SU-DHL-6 (cell line): ENCODE results near the gene LRRC71.

Experiments used
- H2AFZ ChIP-seq: fragments of 200-600 bp; sonication (generic); 2 replicates; pipeline ENCODE4 v1.6.1; 2014; ENCODE audit warnings: low read depth, mild to moderate bottlenecking, moderate library complexity, mixed read lengths, antibody characterized with exemption, low read length; ENCODE audit not compliant: severe bottlenecking
- H3F3A ChIP-seq: fragments of 200-600 bp; shearing (Covaris generic); 2 replicates; pipeline ENCODE4 v1.6.0; 2016; ENCODE audit warnings: antibody characterized with exemption, mild to moderate bottlenecking; ENCODE audit not compliant: insufficient read depth
- H3K27ac ChIP-seq: fragments of 200-600 bp; sonication (generic); 2 replicates; pipeline ENCODE4 v1.5.1; 2016; ENCODE audit warnings: low read depth, mild to moderate bottlenecking, low read length, moderate library complexity, mixed read lengths
- H3K27me3 ChIP-seq: fragments of 200-600 bp; sonication (generic), shearing (Covaris generic); 2 replicates; pipeline ENCODE4 v1.6.0; 2014; ENCODE audit warnings: mild to moderate bottlenecking, low read length
- H3K36me3 ChIP-seq: fragments of 200-600 bp; sonication (generic); 2 replicates; pipeline ENCODE4 v1.6.1; 2014; ENCODE audit warnings: mild to moderate bottlenecking, low read length, mixed read lengths
- H3K4me2 ChIP-seq: fragments of 300-600, 200-600 bp; shearing (Covaris generic), sonication (generic); 2 replicates; pipeline ENCODE4 v1.6.0; 2014; ENCODE audit warnings: low read length, low read depth, mild to moderate bottlenecking; ENCODE audit not compliant: poor library complexity, severe bottlenecking
- H3K4me3 ChIP-seq: fragments of 200-600 bp; sonication (generic); 2 replicates; pipeline ENCODE4 v1.5.1; 2014; ENCODE audit warnings: antibody characterized with exemption, low read length, mild to moderate bottlenecking, mixed read lengths; ENCODE audit not compliant: insufficient read depth, poor library complexity, severe bottlenecking
- H3K79me2 ChIP-seq: fragments of 200-600 bp; sonication (generic); 2 replicates; pipeline ENCODE4 v1.6.1; 2014; ENCODE audit warnings: mild to moderate bottlenecking, low read length, moderate library complexity; ENCODE audit not compliant: insufficient read depth
- H3K9ac ChIP-seq: fragments of 200-600 bp; sonication (generic); 2 replicates; pipeline ENCODE4 v1.7.0; 2014; ENCODE audit warnings: mild to moderate bottlenecking, low read length
- H3K9me2 ChIP-seq: fragments of 200-600 bp; sonication (generic); replicated peaks from 2 replicates; pipeline ENCODE4 v1.6.1; 2014; ENCODE audit warnings: low read length; ENCODE audit not compliant: insufficient read depth
- H3K9me3 ChIP-seq: fragments of 200-600 bp; sonication (generic); 2 replicates; pipeline ENCODE4 v1.6.1; 2014; ENCODE audit warnings: low read length, mixed read lengths; ENCODE audit not compliant: insufficient read depth
- H4K20me1 ChIP-seq: fragments of 200-600 bp; sonication (generic); 2 replicates; pipeline ENCODE4 v1.6.1; 2014; ENCODE audit warnings: low read depth, mild to moderate bottlenecking, antibody characterized with exemption, low read length, moderate library complexity, mixed read lengths
- CTCF ChIP-seq: fragments of 200-600 bp; sonication (generic); IDR thresholded peaks from one replicate; pipeline ENCODE4 v1.5.1; 2017; ENCODE audit warnings: antibody characterized with exemption, mild to moderate bottlenecking, low read length, moderate library complexity; ENCODE audit not compliant: insufficient read depth, poor library complexity, severe bottlenecking
- EZH2phosphoT487 ChIP-seq: fragments of 200-600 bp; sonication (generic), shearing (Covaris generic); conservative IDR thresholded peaks from 2 replicates; pipeline ENCODE4 v1.6.1; 2018; ENCODE audit warnings: mild to moderate bottlenecking, antibody characterized with exemption, low read length, moderate library complexity, mixed read lengths

LRRC71 gene

GRCh38 chr1:156914440-156914856 lies 6.0 kb upstream of the LRRC71 start:
- Histone ChIP-seq H3K4me3 (no peak overlapping the region), H3K9ac (no peak overlapping the region), H3K9me2 (no peaks in the 10 kb centered on the region), H3K27me3 (no peaks in the 10 kb centered on the region), H3K27ac (no peak overlapping the region), H3K9me3 (no peaks in the 10 kb centered on the region), H2AFZ (no peak overlapping the region), H3F3A (no peaks in the 10 kb centered on the region), H3K79me2 (no peaks in the 10 kb centered on the region), H3K4me2 (no peak overlapping the region), H4K20me1 (no peaks in the 10 kb centered on the region), H3K36me3 (no peaks in the 10 kb centered on the region)
- TF ChIP-seq EZH2phosphoT487, result no peak
- TF ChIP-seq CTCF, result no peak

GRCh38 chr1:156921053-156921529 lies 659 bp downstream of the LRRC71 start:
- no peak overlapping the region for H3K4me3 ChIP-seq
- H4K20me1 ChIP-seq, result no peaks in the 10 kb centered on the region
- no peaks in the 10 kb centered on the region for H3K27me3 ChIP-seq
- H3K9me2 ChIP-seq, result no peaks in the 10 kb centered on the region
- H3K36me3 ChIP-seq, result no peaks in the 10 kb centered on the region
- H3K79me2 ChIP-seq, result no peaks in the 10 kb centered on the region
- H3K27ac ChIP-seq, result no peak overlapping the region
- H2AFZ ChIP-seq, result no peak overlapping the region
- H3F3A ChIP-seq, result no peaks in the 10 kb centered on the region
- no peak for TF ChIP-seq EZH2phosphoT487
- no peak for TF ChIP-seq CTCF
- H3K9me3 ChIP-seq, result no peaks in the 10 kb centered on the region
- no peak overlapping the region for H3K9ac ChIP-seq
- no peak overlapping the region for H3K4me2 ChIP-seq

GRCh38 chr1:156922986-156923669 lies 2.7 kb downstream of the LRRC71 start:
- no peak overlapping the region for H2AFZ ChIP-seq

More at GRCh38 chr1:156922986-156923669, 2.7 kb downstream of the LRRC71 start:
- H3K4me3 ChIP-seq, result no peak overlapping the region
- H4K20me1 ChIP-seq, result no peaks in the 10 kb centered on the region
- no peaks in the 10 kb centered on the region for H3K9me3 ChIP-seq
- no peak for TF ChIP-seq EZH2phosphoT487
- no peak for TF ChIP-seq CTCF
- no peaks in the 10 kb centered on the region for H3F3A ChIP-seq
- no peak overlapping the region for H3K9ac ChIP-seq
- H3K9me2 ChIP-seq, result no peaks in the 10 kb centered on the region
- H3K27ac ChIP-seq, result no peak overlapping the region
- no peak overlapping the region for H3K4me2 ChIP-seq
- H3K36me3 ChIP-seq, result no peaks in the 10 kb centered on the region
- no peaks in the 10 kb centered on the region for H3K27me3 ChIP-seq
- no peaks in the 10 kb centered on the region for H3K79me2 ChIP-seq
